Left lobe of liver (tissue), 2 donors: Measurements from ENCODE around the gene GRM7. TPM values are rescaled to one million over a fixed set of nuclear protein-coding genes. Genes with fewer than 3 reads are reported as not detected.

ENCODE experiments used
- ATAC-seq: fragments of 200-7000 bp; cut with Tn5 transposase; one replicate; pipeline ENCODE4 v1.9.1; 2020; ENCODE audit warnings: mild to moderate bottlenecking, moderate library complexity
- DNase-seq: peaks from one replicate; pipeline ENCODE4 v3.0.0-alpha.2; 2020; ENCODE audit warnings: low spot score
- total RNA-seq: library from RNA; stranded (reverse); gene quantifications from one replicate; pipeline ENCODE4 v1.2.1, GENCODE V29; 2021
- donor health status: DM: no; HTN: no; CAD: no; lungs with moderate emphysema.
- donor health status: DM: no; HTN: yes; CAD: no.

GRM7 gene
- total RNA-seq, 1 donor from 2014 or later = 0.08 TPM

GRCh38 chr3:7461202-7461825, 600.4 kb downstream of the GRM7 start:
- no peak for ATAC-seq
- no peak for DNase-seq

- ATAC-seq (no peak), DNase-seq (no peak)
These were observed 609.0 kb downstream of the GRM7 start for GRCh38 chr3:7469866-7470265.

- DNase-seq (no peak), ATAC-seq (no peak)
These were observed 623.7 kb downstream of the GRM7 start for GRCh38 chr3:7484636-7485035.

- no peak for DNase-seq
- ATAC-seq = peak; percentile 69
These were observed 626.8 kb downstream of the GRM7 start for GRCh38 chr3:7487763-7488162.

GRCh38 chr3:7489417-7489816, 628.5 kb downstream of the GRM7 start:
- ATAC-seq (no peak), DNase-seq (no peak)

- DNase-seq = no peak
- no peak for ATAC-seq
These were observed 637.8 kb downstream of the GRM7 start for GRCh38 chr3:7498715-7499114.

- peak; percentile 72 for ATAC-seq
- DNase-seq = no peak
These were observed 642.5 kb downstream of the GRM7 start for GRCh38 chr3:7503431-7503830.

- no peak for DNase-seq
- ATAC-seq = no peak
These were observed 644.2 kb downstream of the GRM7 start for GRCh38 chr3:7504886-7505775.

- ATAC-seq = no peak
- no peak for DNase-seq
These were observed 645.8 kb downstream of the GRM7 start for GRCh38 chr3:7506606-7507180.

- DNase-seq (no peak), ATAC-seq (no peak)
These were observed 647.9 kb downstream of the GRM7 start for GRCh38 chr3:7508821-7509220.

GRCh38 chr3:7512048-7512447, 651.1 kb downstream of the GRM7 start:
- ATAC-seq = no peak
- no peak for DNase-seq

- ATAC-seq (no peak), DNase-seq (no peak)
These were observed 657.1 kb downstream of the GRM7 start for GRCh38 chr3:7518026-7518425.

GRCh38 chr3:7518456-7518855, 657.5 kb downstream of the GRM7 start:
- ATAC-seq = no peak
- DNase-seq = no peak

- no peak for ATAC-seq
- DNase-seq = no peak
These were observed 659.1 kb downstream of the GRM7 start for GRCh38 chr3:7520059-7520458.

- DNase-seq = no peak
- ATAC-seq = no peak
These were observed 659.7 kb downstream of the GRM7 start for GRCh38 chr3:7520593-7520992.

GRCh38 chr3:7536510-7536909, 675.6 kb downstream of the GRM7 start:
- ATAC-seq (no peak), DNase-seq (no peak)

GRCh38 chr3:7536921-7537320, 676.0 kb downstream of the GRM7 start:
- ATAC-seq = no peak
- DNase-seq = no peak

GRCh38 chr3:7543294-7543880, 682.5 kb downstream of the GRM7 start:
- ATAC-seq = no peak
- DNase-seq = no peak

GRCh38 chr3:7545334-7545733, 684.4 kb downstream of the GRM7 start:
- DNase-seq (no peak), ATAC-seq (no peak)

- no peak for ATAC-seq
These were observed 685.3 kb downstream of the GRM7 start for GRCh38 chr3:7546253-7546652.

GRCh38 chr3:7547826-7548225, 686.9 kb downstream of the GRM7 start:
- DNase-seq = no peak
- ATAC-seq = no peak

More at GRCh38 chr3:7546253-7546652, 685.3 kb downstream of the GRM7 start:
- DNase-seq = no peak

- ATAC-seq = no peak
- DNase-seq = no peak
These were observed 702.0 kb downstream of the GRM7 start for GRCh38 chr3:7562892-7563291.
